ENCODE data around the gene SLC9A9. TPM values are rescaled to one million over a fixed set of nuclear protein-coding genes. Genes with fewer than 3 reads are reported as not detected.

Gene SLC9A9
- total RNA-seq, 1 experiment from 2014 or later, result 1.5 TPM

DNA sequence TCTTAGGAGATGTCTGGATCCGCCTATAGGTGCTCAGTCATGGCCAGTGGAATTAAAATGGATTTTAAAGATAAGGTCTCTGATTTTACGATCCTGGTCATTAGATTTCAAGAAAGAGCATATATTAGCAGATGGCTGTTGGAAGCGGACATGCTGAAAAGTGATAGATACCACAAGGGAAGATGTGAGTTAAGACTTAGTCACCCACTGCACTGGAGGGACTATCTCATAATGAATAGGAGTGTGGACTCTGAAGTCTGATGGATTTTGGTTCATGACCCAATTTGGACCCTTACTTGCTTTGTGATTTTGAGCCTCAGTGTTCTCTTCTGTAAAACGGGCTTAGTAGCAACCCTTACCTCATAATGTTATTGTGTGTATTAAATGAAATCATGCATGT is 514.0 kb downstream of the SLC9A9 start:
- H3K36me3 Mint-ChIP-seq (ENCODE audit: insufficient read depth, unreplicated experiment), result no peaks in the 10 kb centered on the region
- no peak overlapping the region for H3K4me3 Mint-ChIP-seq (ENCODE audit: low read depth, unreplicated experiment)
- H3K27ac Mint-ChIP-seq (ENCODE audit: unreplicated experiment), result no peak overlapping the region
- no peaks in the 10 kb centered on the region for H3K4me1 Mint-ChIP-seq (ENCODE audit: low read depth, unreplicated experiment)
- H3K9me3 Mint-ChIP-seq (ENCODE audit: low read depth, unreplicated experiment), result no peaks in the 10 kb centered on the region
- TF ChIP-seq, protein P1, sequence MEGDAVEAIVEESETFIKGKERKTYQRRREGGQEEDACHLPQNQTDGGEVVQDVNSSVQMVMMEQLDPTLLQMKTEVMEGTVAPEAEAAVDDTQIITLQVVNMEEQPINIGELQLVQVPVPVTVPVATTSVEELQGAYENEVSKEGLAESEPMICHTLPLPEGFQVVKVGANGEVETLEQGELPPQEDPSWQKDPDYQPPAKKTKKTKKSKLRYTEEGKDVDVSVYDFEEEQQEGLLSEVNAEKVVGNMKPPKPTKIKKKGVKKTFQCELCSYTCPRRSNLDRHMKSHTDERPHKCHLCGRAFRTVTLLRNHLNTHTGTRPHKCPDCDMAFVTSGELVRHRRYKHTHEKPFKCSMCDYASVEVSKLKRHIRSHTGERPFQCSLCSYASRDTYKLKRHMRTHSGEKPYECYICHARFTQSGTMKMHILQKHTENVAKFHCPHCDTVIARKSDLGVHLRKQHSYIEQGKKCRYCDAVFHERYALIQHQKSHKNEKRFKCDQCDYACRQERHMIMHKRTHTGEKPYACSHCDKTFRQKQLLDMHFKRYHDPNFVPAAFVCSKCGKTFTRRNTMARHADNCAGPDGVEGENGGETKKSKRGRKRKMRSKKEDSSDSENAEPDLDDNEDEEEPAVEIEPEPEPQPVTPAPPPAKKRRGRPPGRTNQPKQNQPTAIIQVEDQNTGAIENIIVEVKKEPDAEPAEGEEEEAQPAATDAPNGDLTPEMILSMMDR (IDR thresholded peaks at IDR 0.05; ENCODE audit: unreplicated experiment), result no peak
- intact Hi-C loops (cut with micrococcal nuclease; ENCODE audit: unreplicated experiment), result no loop called here
- CTCF ChIA-PET, result no interaction called here
- peaks cover 21% of the 10 kb centered on the region for H3K27me3 Mint-ChIP-seq (ENCODE audit: unreplicated experiment)
- BruUV-seq (replicated peaks), result no TSS peak
- no peak for DNase-seq

DNA sequence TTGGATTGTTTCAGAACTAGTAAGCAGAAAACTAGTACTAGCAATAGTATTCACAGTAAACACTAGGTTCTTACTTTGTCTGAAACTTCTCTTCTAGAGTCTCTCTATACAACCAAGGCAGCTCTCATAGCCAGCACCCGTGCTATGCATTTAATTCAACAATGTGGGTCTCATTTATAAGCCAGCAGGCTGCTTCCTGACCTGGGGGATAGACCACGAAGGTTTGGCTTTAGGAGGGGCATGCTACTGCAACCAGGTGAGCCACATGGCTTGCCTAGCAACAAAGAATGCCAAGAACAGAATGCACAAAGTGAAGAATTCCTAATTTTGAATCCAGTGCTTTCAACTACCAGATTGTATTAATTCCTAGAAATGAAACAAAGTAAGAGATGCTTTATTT is 514.9 kb downstream of the SLC9A9 start:
- DNase-seq, result no peak
- Mint-ChIP-seq H3K36me3 (ENCODE audit: insufficient read depth, unreplicated experiment) (no peaks in the 10 kb centered on the region), H3K27me3 (ENCODE audit: unreplicated experiment) (peaks cover 30% of the 10 kb centered on the region), H3K4me1 (ENCODE audit: low read depth, unreplicated experiment) (no peaks in the 10 kb centered on the region), H3K27ac (ENCODE audit: unreplicated experiment) (no peak overlapping the region), H3K9me3 (ENCODE audit: low read depth, unreplicated experiment) (no peaks in the 10 kb centered on the region), H3K4me3 (ENCODE audit: low read depth, unreplicated experiment) (no peak overlapping the region)
- intact Hi-C loops (cut with micrococcal nuclease; ENCODE audit: unreplicated experiment), result no loop called here
- CTCF ChIA-PET, result no interaction called here
- no TSS peak for BruUV-seq (replicated peaks)
- TF ChIP-seq, protein P1 (IDR thresholded peaks at IDR 0.05; ENCODE audit: unreplicated experiment), result no peak

DNA sequence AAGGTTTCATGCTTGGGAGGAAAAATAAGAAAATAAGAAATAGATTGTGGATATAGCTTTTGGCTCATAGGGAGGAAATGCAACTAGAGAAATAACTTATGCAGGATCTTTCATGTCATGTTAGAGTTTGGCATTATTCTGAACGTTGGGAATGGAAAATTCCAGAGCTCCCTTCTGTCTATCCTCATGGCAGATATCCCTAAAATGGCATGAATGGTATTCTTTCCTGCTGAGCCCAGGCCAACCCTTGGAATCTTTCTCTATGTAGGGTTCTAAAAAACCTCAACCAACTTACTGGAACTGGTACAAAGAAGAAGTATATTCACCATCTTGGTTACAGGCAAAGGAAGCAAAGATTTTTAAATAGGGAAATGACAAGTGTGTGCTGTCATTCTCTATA is 516.2 kb downstream of the SLC9A9 start:
- BruUV-seq (replicated peaks), result no TSS peak

DNA sequence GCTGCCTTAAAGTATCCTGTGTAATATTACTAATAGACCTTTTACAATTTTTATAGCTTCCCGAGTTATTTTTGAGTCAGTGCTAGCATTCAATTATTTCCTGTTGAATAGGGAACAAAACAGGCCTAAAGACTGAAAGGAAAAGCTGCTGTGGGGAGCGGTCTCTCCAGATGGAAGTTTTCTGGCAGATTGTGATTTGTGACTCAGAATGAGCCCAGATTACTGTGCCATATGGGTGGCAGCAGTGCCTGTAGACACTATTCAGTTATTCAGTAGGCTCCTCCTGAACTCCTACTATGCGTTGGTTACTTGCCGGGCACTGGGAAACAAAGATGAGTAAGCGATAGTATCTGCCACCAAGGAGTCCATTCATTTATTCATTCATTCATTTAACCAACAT is 516.9 kb downstream of the SLC9A9 start:
- TF ChIP-seq, protein P1 (IDR thresholded peaks at IDR 0.05; ENCODE audit: unreplicated experiment), result no peak
- H3K4me1 Mint-ChIP-seq (ENCODE audit: low read depth, unreplicated experiment), result no peaks in the 10 kb centered on the region
- H3K9me3 Mint-ChIP-seq (ENCODE audit: low read depth, unreplicated experiment), result no peaks in the 10 kb centered on the region
- H3K4me3 Mint-ChIP-seq (ENCODE audit: low read depth, unreplicated experiment), result no peak overlapping the region
- CTCF ChIA-PET, result interaction anchor here (0.8 kb wide), 1 partner anchor 210 kb away, joined by 3 read pairs; no protein-coding TSS in a partner anchor
- no TSS peak for BruUV-seq (replicated peaks)
- peaks cover 39% of the 10 kb centered on the region for H3K27me3 Mint-ChIP-seq (ENCODE audit: unreplicated experiment)
- intact Hi-C loops (cut with micrococcal nuclease; ENCODE audit: unreplicated experiment), result no loop called here
- no peak overlapping the region for H3K27ac Mint-ChIP-seq (ENCODE audit: unreplicated experiment)
- DNase-seq, result no peak
- H3K36me3 Mint-ChIP-seq (ENCODE audit: insufficient read depth, unreplicated experiment), result no peaks in the 10 kb centered on the region

More for the DNA sequence above, 516.2 kb downstream of the SLC9A9 start:
- TF ChIP-seq, protein P1 (IDR thresholded peaks at IDR 0.05; ENCODE audit: unreplicated experiment), result no peak
- intact Hi-C loops (cut with micrococcal nuclease; ENCODE audit: unreplicated experiment), result no loop called here
- CTCF ChIA-PET, result no interaction called here
- Mint-ChIP-seq H3K9me3 (ENCODE audit: low read depth, unreplicated experiment) (no peaks in the 10 kb centered on the region), H3K4me1 (ENCODE audit: low read depth, unreplicated experiment) (no peaks in the 10 kb centered on the region), H3K27me3 (ENCODE audit: unreplicated experiment) (peaks cover 39% of the 10 kb centered on the region), H3K36me3 (ENCODE audit: insufficient read depth, unreplicated experiment) (no peaks in the 10 kb centered on the region), H3K4me3 (ENCODE audit: low read depth, unreplicated experiment) (no peak overlapping the region), H3K27ac (ENCODE audit: unreplicated experiment) (no peak overlapping the region)
- no peak for DNase-seq

All from Calu3 (cell line).